ENCODE measurements around the gene FAM13C. TPM values are rescaled to one million over a fixed set of nuclear protein-coding genes. Genes with fewer than 3 reads are reported as not detected.
A peak's percentile ranks its signal among the peaks of the same experiment; 100 is the strongest.

FAM13C gene
- total RNA-seq, 2 donors from 2014 or later: 56.7 to 66.7 TPM

DNA sequence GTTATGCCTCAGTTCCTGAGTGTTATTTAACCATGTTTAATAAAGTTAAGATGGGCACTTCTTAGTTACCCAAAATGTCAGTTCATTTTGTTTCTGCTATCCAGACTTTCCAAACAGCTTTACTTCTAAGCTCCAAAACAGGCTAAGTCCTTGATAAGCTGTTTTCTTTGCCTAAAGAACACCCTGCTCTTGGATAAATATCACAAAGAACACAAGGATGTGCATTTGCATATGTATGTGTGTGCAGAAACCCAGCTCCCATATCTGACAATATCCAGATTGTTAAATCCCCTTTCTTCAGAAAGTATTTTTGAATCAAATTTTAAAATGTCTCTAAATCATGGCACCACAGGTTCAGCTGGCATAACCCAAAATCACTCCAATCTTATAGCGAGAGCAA lies 19.6 kb downstream of the FAM13C start:
- TF ChIP-seq POLR2A (IDR thresholded peaks at IDR 0.05) (no peak), POLR2AphosphoS5 (IDR thresholded peaks at IDR 0.05) (peak; percentile 63)
- Histone ChIP-seq H3K4me1 (replicated peaks) (peaks cover 13% of the 10 kb centered on the region), H3K36me3 (no peaks in the 10 kb centered on the region), H3K27ac (peak overlapping the region; percentile 79 to 90), H3K27me3 (replicated peaks; ENCODE audit: insufficient read depth) (no peaks in the 10 kb centered on the region), H3K4me3 (no peak overlapping the region), H3K9me3 (no peaks in the 10 kb centered on the region)
- intact Hi-C loops (cut with DNase I): no loop called here
- WGBS: 94% methylated on average over 1 of the region's 1 CpG
- DNase-seq (ENCODE audit: low spot score): no peak

DNA sequence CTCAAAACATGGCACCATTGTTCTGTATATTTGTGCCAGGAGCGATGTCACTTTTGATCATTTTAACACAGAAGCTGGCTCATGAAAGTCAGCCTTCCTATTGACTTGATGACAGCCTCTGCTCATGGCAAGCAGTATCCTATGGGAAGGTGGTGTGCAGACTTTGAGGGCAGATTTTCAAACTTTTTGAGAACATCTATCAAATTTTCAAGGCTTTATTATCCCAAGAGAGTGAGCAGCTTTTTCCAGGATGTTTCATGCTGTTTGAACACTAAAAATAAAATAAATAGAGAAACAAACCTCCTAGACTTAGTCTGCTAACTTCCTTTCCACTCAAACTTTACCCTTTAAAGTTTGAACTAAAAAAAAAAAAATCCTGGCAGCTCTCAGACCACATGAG lies 20.3 kb downstream of the FAM13C start:
- no peak for TF ChIP-seq POLR2A (IDR thresholded peaks at IDR 0.05)
- TF ChIP-seq POLR2AphosphoS5 (IDR thresholded peaks at IDR 0.05): peak; percentile 20
- peak overlapping the region; percentile 79 to 90 for H3K27ac ChIP-seq

DNA sequence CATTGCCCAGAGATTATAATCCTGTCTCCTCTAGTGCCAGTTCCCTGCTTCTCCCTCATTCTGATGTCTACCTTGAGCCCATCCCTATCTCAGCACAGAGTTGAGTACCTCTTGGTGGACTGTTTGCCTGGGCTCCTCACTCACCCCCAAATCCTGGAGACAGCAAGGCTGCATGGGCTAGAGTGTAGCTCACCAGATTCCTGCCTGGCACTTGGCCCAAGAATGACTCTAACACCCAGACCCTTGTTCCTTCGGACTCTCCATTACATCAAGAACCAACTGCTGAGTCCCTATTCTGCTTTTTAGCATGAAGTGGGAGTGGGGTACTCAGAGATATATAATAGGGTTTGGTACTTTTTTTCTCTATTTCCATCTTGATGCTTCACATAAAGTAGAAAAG lies 22.1 kb downstream of the FAM13C start:
- Histone ChIP-seq H3K4me3 (no peak overlapping the region), H3K9me3 (no peaks in the 10 kb centered on the region), H3K27ac (peak overlapping the region; percentile 79 to 90), H3K27me3 (replicated peaks; ENCODE audit: insufficient read depth) (no peaks in the 10 kb centered on the region), H3K4me1 (replicated peaks) (peaks cover 16% of the 10 kb centered on the region), H3K36me3 (no peaks in the 10 kb centered on the region)
- 60% methylated on average over 1 of the region's 1 CpG for WGBS
- TF ChIP-seq POLR2AphosphoS5 (IDR thresholded peaks at IDR 0.05): no peak
- TF ChIP-seq, protein P1, sequence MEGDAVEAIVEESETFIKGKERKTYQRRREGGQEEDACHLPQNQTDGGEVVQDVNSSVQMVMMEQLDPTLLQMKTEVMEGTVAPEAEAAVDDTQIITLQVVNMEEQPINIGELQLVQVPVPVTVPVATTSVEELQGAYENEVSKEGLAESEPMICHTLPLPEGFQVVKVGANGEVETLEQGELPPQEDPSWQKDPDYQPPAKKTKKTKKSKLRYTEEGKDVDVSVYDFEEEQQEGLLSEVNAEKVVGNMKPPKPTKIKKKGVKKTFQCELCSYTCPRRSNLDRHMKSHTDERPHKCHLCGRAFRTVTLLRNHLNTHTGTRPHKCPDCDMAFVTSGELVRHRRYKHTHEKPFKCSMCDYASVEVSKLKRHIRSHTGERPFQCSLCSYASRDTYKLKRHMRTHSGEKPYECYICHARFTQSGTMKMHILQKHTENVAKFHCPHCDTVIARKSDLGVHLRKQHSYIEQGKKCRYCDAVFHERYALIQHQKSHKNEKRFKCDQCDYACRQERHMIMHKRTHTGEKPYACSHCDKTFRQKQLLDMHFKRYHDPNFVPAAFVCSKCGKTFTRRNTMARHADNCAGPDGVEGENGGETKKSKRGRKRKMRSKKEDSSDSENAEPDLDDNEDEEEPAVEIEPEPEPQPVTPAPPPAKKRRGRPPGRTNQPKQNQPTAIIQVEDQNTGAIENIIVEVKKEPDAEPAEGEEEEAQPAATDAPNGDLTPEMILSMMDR (IDR thresholded peaks at IDR 0.05): no peak
- TF ChIP-seq POLR2A (IDR thresholded peaks at IDR 0.05): no peak
- DNase-seq (ENCODE audit: low spot score): no peak
- intact Hi-C loops (cut with DNase I): no loop called here

More for the DNA sequence above, 20.3 kb downstream of the FAM13C start:
- peaks cover 12% of the 10 kb centered on the region for H3K4me1 ChIP-seq (replicated peaks)
- no peak overlapping the region for H3K4me3 ChIP-seq
- intact Hi-C loops (cut with DNase I): no loop called here
- no peak for DNase-seq (ENCODE audit: low spot score)
- no peaks in the 10 kb centered on the region for H3K36me3 ChIP-seq
- H3K9me3 ChIP-seq: no peaks in the 10 kb centered on the region
- H3K27me3 ChIP-seq (replicated peaks; ENCODE audit: insufficient read depth): no peaks in the 10 kb centered on the region
- 39% methylated on average over 1 of the region's 1 CpG for WGBS

DNA sequence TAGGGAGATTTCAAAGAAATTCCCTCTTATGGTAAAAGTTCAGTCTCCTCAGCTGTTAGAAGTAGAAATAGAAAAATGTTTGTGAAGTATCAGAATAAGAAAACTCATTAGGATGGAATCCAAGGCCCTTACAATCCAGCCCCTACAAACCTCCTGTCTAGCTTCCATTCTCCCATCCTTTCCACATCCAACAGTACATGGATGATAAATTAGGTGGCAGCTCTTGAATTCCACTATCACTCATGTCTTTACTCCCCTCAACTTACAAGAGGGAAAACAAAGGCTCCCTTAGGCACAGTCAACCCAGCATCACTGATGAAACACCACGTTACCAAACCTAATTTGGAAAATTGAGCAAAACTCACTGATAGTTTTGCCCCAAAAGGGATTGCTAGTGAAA lies 23.0 kb downstream of the FAM13C start:
- peaks cover 16% of the 10 kb centered on the region for H3K4me1 ChIP-seq (replicated peaks)

DNA sequence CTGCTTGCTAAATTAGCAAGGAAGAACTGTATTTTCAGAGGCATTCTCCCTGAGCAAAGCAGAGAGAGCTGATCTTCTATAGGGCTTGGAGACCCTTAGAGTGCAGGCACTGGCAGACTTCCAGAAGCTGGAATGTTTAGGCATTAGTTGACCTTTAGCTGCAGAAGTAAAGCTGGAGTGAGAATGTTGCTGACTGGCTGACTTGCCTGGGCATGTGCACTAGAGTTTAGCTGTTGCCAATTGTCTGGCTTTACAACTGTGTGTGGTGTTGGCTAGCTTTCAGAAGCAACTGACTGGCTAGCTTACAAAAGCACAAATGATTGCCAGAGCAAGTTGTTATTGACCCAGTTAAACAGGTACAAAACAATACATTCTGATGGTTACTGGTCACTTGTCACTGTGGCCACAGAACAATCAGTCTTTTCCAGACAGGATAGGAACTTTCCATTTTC lies 25.1 kb downstream of the FAM13C start:
- Histone ChIP-seq H3K27ac (peak overlapping the region; percentile 79 to 90), H3K27me3 (replicated peaks; ENCODE audit: insufficient read depth) (no peaks in the 10 kb centered on the region), H3K4me1 (replicated peaks) (peaks cover 16% of the 10 kb centered on the region)

More for the DNA sequence above, 23.0 kb downstream of the FAM13C start:
- intact Hi-C loops (cut with DNase I): no loop called here
- Histone ChIP-seq H3K9me3 (no peaks in the 10 kb centered on the region), H3K27me3 (replicated peaks; ENCODE audit: insufficient read depth) (no peaks in the 10 kb centered on the region), H3K4me3 (no peak overlapping the region), H3K36me3 (no peaks in the 10 kb centered on the region), H3K27ac (peak overlapping the region; percentile 79 to 90)
- WGBS: 92% methylated on average over 1 of the region's 1 CpG
- no peak for DNase-seq (ENCODE audit: low spot score)
- TF ChIP-seq POLR2AphosphoS5 (IDR thresholded peaks at IDR 0.05) (no peak), POLR2A (IDR thresholded peaks at IDR 0.05) (no peak)
- TF ChIP-seq, protein P1 (IDR thresholded peaks at IDR 0.05): no peak

DNA sequence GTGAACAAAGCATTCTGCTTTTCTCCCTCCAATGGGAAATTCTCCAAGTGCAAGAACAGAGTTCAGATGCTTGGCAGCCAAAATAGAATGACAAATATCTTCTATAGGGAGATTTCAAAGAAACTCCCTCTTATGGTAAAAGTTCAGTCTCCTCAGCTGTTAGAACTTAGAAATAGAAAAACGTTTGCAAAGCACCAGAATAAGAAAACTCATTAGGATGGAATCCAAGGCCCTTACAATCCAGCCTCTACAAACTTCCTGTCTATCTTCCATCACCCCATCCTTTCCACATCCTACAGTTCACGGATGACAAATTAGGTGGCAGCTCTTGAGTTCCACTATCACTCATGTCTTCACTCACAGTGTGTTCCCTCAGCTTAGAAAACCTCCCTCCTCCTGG lies 25.7 kb downstream of the FAM13C start:
- Histone ChIP-seq H3K4me1 (replicated peaks) (peaks cover 14% of the 10 kb centered on the region), H3K36me3 (no peaks in the 10 kb centered on the region), H3K9me3 (no peaks in the 10 kb centered on the region), H3K27ac (peak overlapping the region; percentile 79 to 90), H3K27me3 (replicated peaks; ENCODE audit: insufficient read depth) (no peaks in the 10 kb centered on the region), H3K4me3 (no peak overlapping the region)
- TF ChIP-seq, protein P1 (IDR thresholded peaks at IDR 0.05): no peak
- peak; percentile 44 for TF ChIP-seq POLR2AphosphoS5 (IDR thresholded peaks at IDR 0.05)
- intact Hi-C loops (cut with DNase I): no loop called here
- WGBS: 6% methylated on average over 2 of the region's 2 CpGs
- DNase-seq (ENCODE audit: low spot score): no peak

More for the DNA sequence above, 25.1 kb downstream of the FAM13C start:
- Histone ChIP-seq H3K4me3 (no peak overlapping the region), H3K36me3 (no peaks in the 10 kb centered on the region), H3K9me3 (no peaks in the 10 kb centered on the region)
- peak; percentile 93 for DNase-seq (ENCODE audit: low spot score)
- intact Hi-C loops (cut with DNase I): no loop called here
- TF ChIP-seq POLR2AphosphoS5 (IDR thresholded peaks at IDR 0.05) (peak; percentile 97), POLR2A (IDR thresholded peaks at IDR 0.05) (no peak)

Measured in prostate gland (tissue), 2 donors.